GM12878 (cell line): ENCODE results near the gene CDK17.

ENCODE experiments used
- CTCF ChIP-seq, 3 experiments: IDR thresholded peaks in 2 of 3; conservative IDR thresholded peaks in 1 of 3; 2 replicates each; pipeline ENCODE4 v1.5.1; 2011; ENCODE audit warnings: low read depth in 3 of 3, low read length in 3 of 3, mild to moderate bottlenecking in 3 of 3, control low read depth in 2 of 3, moderate library complexity in 2 of 3, inconsistent platforms in 1 of 3, mixed read lengths in 1 of 3; ENCODE audit not compliant: control insufficient read depth in 2 of 3, insufficient read depth in 1 of 3; ENCODE audit errors: extremely low read depth in 1 of 3
- E2F4 ChIP-seq: IDR thresholded peaks from 2 replicates; pipeline ENCODE4 v1.6.1; 2012; ENCODE audit warnings: low read depth, low read length, improper control_type of control experiment
- EZH2 ChIP-seq: IDR thresholded peaks from 2 replicates; pipeline ENCODE4 v1.6.1; 2012; ENCODE audit warnings: low read depth, mild to moderate bottlenecking, control low read depth, inconsistent platforms, low read length, borderline replicate concordance; ENCODE audit not compliant: control insufficient read depth
- HDGF ChIP-seq: fragments of 450-650 bp; IDR thresholded peaks from 2 replicates; pipeline ENCODE4 v1.6.1; 2016; ENCODE audit warnings: antibody characterized with exemption
- PKNOX1 ChIP-seq: fragments of 450-650 bp; IDR thresholded peaks from 2 replicates; pipeline ENCODE4 v1.6.1; 2016; ENCODE audit warnings: mild to moderate bottlenecking
- PRDM15 ChIP-seq: fragments of 450-650 bp; formaldehyde crosslinking; IDR thresholded peaks from 2 replicates; pipeline ENCODE4 v1.4.0; 2020; ENCODE audit warnings: mild to moderate bottlenecking, moderate library complexity
- SIN3A ChIP-seq: IDR thresholded peaks from 2 replicates; pipeline ENCODE4 v1.6.1; 2012; ENCODE audit warnings: low read depth, low read length, improper control_type of control experiment
- STAT1 ChIP-seq: fragments of 450-650 bp; conservative IDR thresholded peaks from 2 replicates; pipeline ENCODE4 v1.6.1; 2014; ENCODE audit warnings: antibody characterized with exemption, mild to moderate bottlenecking
- TARDBP ChIP-seq: IDR thresholded peaks from 2 replicates; pipeline ENCODE4 v1.6.1; 2016; ENCODE audit warnings: borderline replicate concordance
- ZZZ3 ChIP-seq: IDR thresholded peaks from 2 replicates; pipeline ENCODE4 v1.6.1; 2011; ENCODE audit warnings: low read depth; ENCODE audit not compliant: control insufficient read depth, insufficient read length

GRCh38 chr12:96321941-96322340 lies 78.3 kb downstream of the CDK17 start:
- TF ChIP-seq PRDM15 (CRISPR knock-in tag) (no peak), STAT1 (no peak), EZH2 (no peak), CTCF (IDR thresholded peaks at IDR 0.05 in 2 of 3, conservative IDR thresholded peaks at IDR 0.05 in 1 of 3; ENCODE audit: control insufficient read depth in 2 of 3, extremely low read depth in 1 of 3, insufficient read depth in 1 of 3, low read depth in 3 of 3, low read length in 3 of 3) (no peak), ZZZ3 (no peak), TARDBP (no peak), E2F4 (no peak), PKNOX1 (no peak), SIN3A (no peak), HDGF (no peak)
